HepG2 (cell line): ENCODE data around the gene KIF26B. TPM values are rescaled to one million over a fixed set of nuclear protein-coding genes. Genes with fewer than 3 reads are reported as not detected.
"Not testable (repeated sequence)": the region's sequence is repeated elsewhere in the genome, so short reads cannot be mapped to it uniquely, and the experiment has no call there.

ENCODE experiments used
- ATAC-seq: fragments of 200-7000 bp; cut with Tn5 transposase; 3 replicates; pipeline ENCODE4 v1.9.1; 2020; ENCODE audit warnings: mild to moderate bottlenecking, moderate library complexity
- BruUV-seq: library from RNA; stranded (reverse); fragments of 400-500 nt; replicated peaks from 2 replicates; lab custom pipeline; 2021; lab: Mats Ljungman, UMichigan
- CTCF ChIA-PET: fragments of 300-600 bp; formaldehyde crosslinking; extraction: SDS; loops from one replicate; lab custom pipeline; 2021; ENCODE audit warnings: low total read pairs, inconsistent platforms, low intra/inter-chr PET ratio; lab: Yijun Ruan, JAX
- POLR2A ChIA-PET: fragments of 350-600 bp; sonication (Branson Sonifier 250); formaldehyde crosslinking; loops from one replicate; lab custom pipeline; 2020; ENCODE audit warnings: antibody characterized with exemption, inconsistent platforms; lab: Yijun Ruan, JAX
- DNase-seq: peaks from one replicate; pipeline ENCODE4 v3.0.0-alpha.2; 2015; ENCODE audit warnings: low spot score
- FAIRE-seq: peaks from 3 replicates; lab custom pipeline; 2011; peaks lifted over from hg19 to GRCh38; lab: Jason Lieb, UNC
- H2AFZ ChIP-seq: one replicate; pipeline ENCODE4 v1.6.1; 2011; ENCODE audit warnings: low read length, inconsistent platforms
- H3K27ac ChIP-seq: fragments of 300-600 bp; 3 replicates; pipeline ENCODE4 v1.8.0; 2011; ENCODE audit warnings: mixed run types, mild to moderate bottlenecking, mixed read lengths, low read length, inconsistent platforms; ENCODE audit not compliant: insufficient read depth; ENCODE audit errors: extremely low read length
- H3K27me3 ChIP-seq, 2 experiments: fragments of 200-600 bp in 1 of 2; 2 replicates in 1 of 2; 3 replicates in 1 of 2; pipeline versions ENCODE4 v1.6.0 to v1.8.0; 2011; ENCODE audit warnings: low read length in 2 of 2, mild to moderate bottlenecking in 2 of 2, moderate library complexity in 2 of 2, inconsistent platforms in 1 of 2; ENCODE audit not compliant: insufficient read depth in 2 of 2, control insufficient read depth in 1 of 2
- H3K36me3 ChIP-seq, 2 experiments: fragments of 200-600 bp in 1 of 2; replicated peaks in 1 of 2; 2 replicates in 1 of 2; 3 replicates in 1 of 2; pipeline versions ENCODE4 v1.5.1 to v1.8.0; 2011; ENCODE audit warnings: low read length in 2 of 2, inconsistent platforms in 1 of 2; ENCODE audit not compliant: insufficient read depth in 2 of 2, control insufficient read depth in 1 of 2
- H3K4me1 ChIP-seq: 2 replicates; pipeline ENCODE4 v1.5.1; 2012; ENCODE audit warnings: low read length, inconsistent platforms; ENCODE audit not compliant: insufficient read depth
- H3K4me2 ChIP-seq: 2 replicates; pipeline ENCODE4 v1.6.0; 2011; ENCODE audit warnings: low read depth, low read length, inconsistent platforms
- H3K4me3 ChIP-seq, 3 experiments: fragments of 200-600 bp in 1 of 3; sonication (generic), shearing (Covaris generic) in 1 of 3; replicated peaks in 1 of 3; 2 replicates each; pipeline ENCODE4 v1.5.1; 2011 to 2016; ENCODE audit warnings: low read length in 3 of 3, inconsistent platforms in 2 of 3, low read depth in 2 of 3, mild to moderate bottlenecking in 2 of 3, control low read depth in 1 of 3, mixed read lengths in 1 of 3; ENCODE audit not compliant: insufficient read depth in 1 of 3
- H3K79me2 ChIP-seq: one replicate; pipeline ENCODE4 v1.6.1; 2011; ENCODE audit warnings: low read length, inconsistent platforms; ENCODE audit not compliant: insufficient read depth
- H3K9ac ChIP-seq: 2 replicates; pipeline ENCODE4 v1.6.0; 2011; ENCODE audit warnings: mild to moderate bottlenecking, low read depth, low read length, inconsistent platforms; ENCODE audit not compliant: insufficient read depth
- H3K9me3 ChIP-seq: 2 replicates; pipeline ENCODE4 v1.5.1; 2012; ENCODE audit warnings: mild to moderate bottlenecking, low read length
- H4K20me1 ChIP-seq: 2 replicates; pipeline ENCODE4 v1.6.0; 2011; ENCODE audit warnings: inconsistent platforms, mild to moderate bottlenecking, low read length, moderate library complexity; ENCODE audit not compliant: insufficient read depth
- FLYWCH1 ChIP-seq: sonication (generic); formaldehyde crosslinking; IDR thresholded peaks from 2 replicates; pipeline ENCODE4 v1.8.1; 2023; ENCODE audit warnings: mild to moderate bottlenecking, missing genetic modification reagents
- WGBS: methylation state at CpG from one replicate; pipeline ENCODE4 v1.1.6; 2017; ENCODE audit warnings: low lambda C conversion rate; 5-methylcytosine and 5-hydroxymethylcytosine counted together
- in situ Hi-C: cut with HindIII; loops from 2 replicates; pipeline ENCODE4 v1.10.0; 2017; ENCODE audit warnings: low pct_unique_long_range_greater_than_20kb; ENCODE audit not compliant: extremely low pct_ligation_motif_present
- intact Hi-C: fragments of 100-400 bp; cut with micrococcal nuclease; formaldehyde crosslinking; loops from one replicate; pipeline ENCODE4 v1.10.0; 2022; ENCODE audit not compliant: unreplicated experiment
- polyA plus RNA-seq, 8 experiments: library from polyadenylated mRNA; depleted of rRNA in 3 of 8; stranded (reverse) in 7 of 8; unstranded in 1 of 8; fragments of >200 nt; fragmentation: Illumina TruSeq in 4 of 8; extraction: Trizol in 4 of 8; gene quantifications; 2 replicates each; pipeline versions ENCODE4 v1.2.1 to v1.2.3, GENCODE V29; 2011 to 2016; ENCODE audit warnings: low read depth in 4 of 8, missing spikeins in 1 of 8, mixed read lengths in 1 of 8; ENCODE audit not compliant: insufficient read depth in 1 of 8
- total RNA-seq, 5 experiments: library from RNA; depleted of rRNA; stranded (reverse); fragments of >200 nt; fragmentation: Illumina TruSeq; extraction: Trizol; gene quantifications; 2 replicates each; pipeline ENCODE4 v1.2.3, GENCODE V29; 2016; ENCODE audit warnings: low read depth in 1 of 5

KIF26B gene
- total and polyA plus RNA-seq, 2 of the 13 experiments (the other 11 are each of a cell fraction or from before 2014, with no cell fraction given): 0.08 to 0.09 TPM

GRCh38 chr1:245353915-245354775, 199.4 kb downstream of the KIF26B start:
- in situ Hi-C loops (no loop called here), intact Hi-C loops (no loop called here)
- no peak overlapping the region for H3K4me3 ChIP-seq
- TF ChIP-seq FLYWCH1 (CRISPR knock-in tag): no peak
- no peaks in the 10 kb centered on the region for H3K9me3 ChIP-seq
- POLR2A ChIA-PET: no interaction called here
- CTCF ChIA-PET: no interaction called here
- H3K27me3 ChIP-seq: no peaks in the 10 kb centered on the region
- DNase-seq: no peak
- 74% methylated on average over 17 of the region's 19 CpGs for WGBS
- no peaks in the 10 kb centered on the region for H3K79me2 ChIP-seq
- H3K9ac ChIP-seq: no peak overlapping the region
- no peak overlapping the region for H2AFZ ChIP-seq
- no peak for ATAC-seq
- no peaks in the 10 kb centered on the region for H3K4me1 ChIP-seq
- no peak overlapping the region for H3K27ac ChIP-seq
- no TSS peak for BruUV-seq
- H3K4me2 ChIP-seq: no peak overlapping the region
- FAIRE-seq: no peak
- no peaks in the 10 kb centered on the region for H4K20me1 ChIP-seq
- H3K36me3 ChIP-seq: no peaks in the 10 kb centered on the region

GRCh38 chr1:245355851-245356630, 201.3 kb downstream of the KIF26B start:
- CTCF ChIA-PET, DNase-seq, H3K36me3 ChIP-seq, H3K4me2 ChIP-seq, FAIRE-seq, POLR2A ChIA-PET, H3K27me3 ChIP-seq, H2AFZ ChIP-seq, in situ Hi-C loops, H3K4me1 ChIP-seq, ATAC-seq, H3K9ac ChIP-seq, H3K4me3 ChIP-seq, BruUV-seq, H4K20me1 ChIP-seq, H3K79me2 ChIP-seq, intact Hi-C loops, H3K9me3 ChIP-seq, H3K27ac ChIP-seq: not testable (repeated sequence)
- 60% methylated on average over 14 of the region's 14 CpGs for WGBS
